Vagina (tissue), 2 donors: ENCODE results near the gene SURF4.

Experiments
- CTCF ChIP-seq, 3 experiments: fragments of 450-650 bp in 2 of 3; fragments of 200-600 bp in 1 of 3; sonication (generic) in 1 of 3; IDR thresholded peaks; one replicate each; pipeline ENCODE4 v1.5.1; 2017 to 2019; ENCODE audit warnings: antibody characterized with exemption in 3 of 3, mild to moderate bottlenecking in 2 of 3, moderate library complexity in 2 of 3
- POLR2A ChIP-seq, 2 donors: fragments of 450-650 bp; IDR thresholded peaks; one replicate each; pipeline ENCODE4 v1.6.1; 2017; ENCODE audit warnings: antibody characterized with exemption in 2 of 2, mild to moderate bottlenecking in 2 of 2, moderate library complexity in 2 of 2
- POLR2AphosphoS5 ChIP-seq, 2 donors: sonication (generic); formaldehyde crosslinking; IDR thresholded peaks; one replicate each; pipeline ENCODE4 v1.9.0; 2017; ENCODE audit warnings: antibody characterized with exemption in 2 of 2, mild to moderate bottlenecking in 2 of 2, low read depth in 1 of 2; ENCODE audit not compliant: insufficient read depth in 1 of 2

- TF ChIP-seq CTCF (IDR thresholded peaks at IDR 0.05) = peak in 1 of 3 experiments; percentile 10
- TF ChIP-seq POLR2A (IDR thresholded peaks at IDR 0.05) = peak in 1 of 2 donors; percentile 77
- TF ChIP-seq POLR2AphosphoS5 (IDR thresholded peaks at IDR 0.05; ENCODE audit: insufficient read depth in 1 of 2, low read depth in 1 of 2) = peak; percentile 97 to 98
Observed at GRCh38 chr9:133347985-133348717, 27.7 kb downstream of the SURF4 start, which contains the start of the genes MED22 and RPL7A.
